Tibial artery (tissue), 4 donors: ENCODE data around the gene HENMT1.

Source experiments
- DNase-seq, 2 donors: peaks; one replicate each; pipeline ENCODE4 v3.0.0-alpha.2; 2019
- H3K27ac ChIP-seq, 2 donors: fragments of 200-600 bp; sonication (generic) in 1 of 2; 1 replicate in 1 of 2; 2 replicates in 1 of 2; pipeline ENCODE4 v1.5.1; 2018 to 2019; ENCODE audit warnings: mild to moderate bottlenecking in 1 of 2
- H3K27me3 ChIP-seq, 2 donors: fragments of 200-600 bp; sonication (generic) in 1 of 2; one replicate each; pipeline versions ENCODE4 v1.5.1 to v1.6.0; 2016 to 2019
- H3K36me3 ChIP-seq, 3 donors: fragments of 200-600 bp; sonication (generic) in 2 of 3; one replicate each; pipeline ENCODE4 v1.5.1; 2016 to 2019; ENCODE audit warnings: mild to moderate bottlenecking in 2 of 3
- H3K4me1 ChIP-seq, 4 donors: fragments of 200-600 bp; sonication (generic) in 2 of 4; 1 replicate in 3 of 4; 2 replicates in 1 of 4; pipeline ENCODE4 v1.5.1; 2016 to 2019
- H3K4me3 ChIP-seq, 2 donors: fragments of 200-600 bp; sonication (generic) in 1 of 2; 1 replicate in 1 of 2; 2 replicates in 1 of 2; pipeline ENCODE4 v1.5.1; 2018 to 2019; ENCODE audit warnings: mild to moderate bottlenecking in 2 of 2
- H3K9me3 ChIP-seq, 3 donors: fragments of 200-600 bp; sonication (generic) in 1 of 3; one replicate each; pipeline ENCODE4 v1.5.1; 2016 to 2019
- intact Hi-C: fragments of 100-400 bp; cut with DNase I; formaldehyde crosslinking; loops from one replicate; pipeline ENCODE4 v1.15.0; 2023; ENCODE audit warnings: low total_unique reads
- TF ChIP-seq, protein P1 (sequence below), 2 experiments: fragments of 200-600 bp in 1 of 2; fragments of 450-650 bp in 1 of 2; IDR thresholded peaks; one replicate each; pipeline ENCODE4 v1.5.1; 2017 to 2019; ENCODE audit warnings: antibody characterized with exemption in 2 of 2, mild to moderate bottlenecking in 1 of 2, moderate library complexity in 1 of 2

HENMT1 gene

DNA sequence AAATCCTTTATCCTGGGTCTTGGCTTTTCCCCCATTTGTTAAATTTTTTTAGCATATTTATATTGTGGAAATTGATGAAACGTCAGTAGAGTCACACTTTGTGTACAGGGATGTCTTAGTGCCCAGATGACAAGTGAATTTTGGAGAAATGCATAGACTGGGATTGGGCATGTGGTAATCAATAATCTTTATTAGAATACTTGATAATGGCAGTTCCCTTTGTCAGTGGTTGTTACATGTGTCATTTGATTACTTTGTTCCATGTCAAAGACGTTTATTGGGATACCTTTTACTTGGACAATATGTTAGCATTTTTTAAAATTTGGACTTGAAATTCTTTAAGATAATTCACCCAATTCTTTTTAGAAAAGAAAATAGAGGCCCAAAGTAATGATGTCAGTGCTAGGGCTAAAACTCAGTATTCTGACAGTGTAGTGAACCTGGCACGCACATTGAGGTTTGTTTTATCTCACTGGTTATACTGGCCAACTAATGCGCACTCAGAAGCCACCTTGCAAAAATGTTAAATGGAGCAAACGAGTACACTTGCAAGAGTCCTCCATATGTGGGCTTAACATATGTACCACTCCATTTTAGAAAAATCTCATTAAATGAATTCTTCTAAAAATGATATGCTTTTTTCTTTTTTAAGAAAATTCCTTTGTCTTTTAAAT, 40.4 kb upstream of the HENMT1 start:
- Histone ChIP-seq H3K36me3 (peaks cover 38 to 48% (median 43%) of the 10 kb centered on the region in 3 donors), H3K4me1 (peaks cover 0 to 17% (median 11%) of the 10 kb centered on the region in 4 donors), H3K27me3 (no peaks in the 10 kb centered on the region), H3K4me3 (no peak overlapping the region), H3K9me3 (no peaks in the 10 kb centered on the region), H3K27ac (no peak overlapping the region)
- intact Hi-C loops: no loop called here
- TF ChIP-seq, protein P1, sequence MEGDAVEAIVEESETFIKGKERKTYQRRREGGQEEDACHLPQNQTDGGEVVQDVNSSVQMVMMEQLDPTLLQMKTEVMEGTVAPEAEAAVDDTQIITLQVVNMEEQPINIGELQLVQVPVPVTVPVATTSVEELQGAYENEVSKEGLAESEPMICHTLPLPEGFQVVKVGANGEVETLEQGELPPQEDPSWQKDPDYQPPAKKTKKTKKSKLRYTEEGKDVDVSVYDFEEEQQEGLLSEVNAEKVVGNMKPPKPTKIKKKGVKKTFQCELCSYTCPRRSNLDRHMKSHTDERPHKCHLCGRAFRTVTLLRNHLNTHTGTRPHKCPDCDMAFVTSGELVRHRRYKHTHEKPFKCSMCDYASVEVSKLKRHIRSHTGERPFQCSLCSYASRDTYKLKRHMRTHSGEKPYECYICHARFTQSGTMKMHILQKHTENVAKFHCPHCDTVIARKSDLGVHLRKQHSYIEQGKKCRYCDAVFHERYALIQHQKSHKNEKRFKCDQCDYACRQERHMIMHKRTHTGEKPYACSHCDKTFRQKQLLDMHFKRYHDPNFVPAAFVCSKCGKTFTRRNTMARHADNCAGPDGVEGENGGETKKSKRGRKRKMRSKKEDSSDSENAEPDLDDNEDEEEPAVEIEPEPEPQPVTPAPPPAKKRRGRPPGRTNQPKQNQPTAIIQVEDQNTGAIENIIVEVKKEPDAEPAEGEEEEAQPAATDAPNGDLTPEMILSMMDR (IDR thresholded peaks at IDR 0.05): no peak
- DNase-seq: no peak

DNA sequence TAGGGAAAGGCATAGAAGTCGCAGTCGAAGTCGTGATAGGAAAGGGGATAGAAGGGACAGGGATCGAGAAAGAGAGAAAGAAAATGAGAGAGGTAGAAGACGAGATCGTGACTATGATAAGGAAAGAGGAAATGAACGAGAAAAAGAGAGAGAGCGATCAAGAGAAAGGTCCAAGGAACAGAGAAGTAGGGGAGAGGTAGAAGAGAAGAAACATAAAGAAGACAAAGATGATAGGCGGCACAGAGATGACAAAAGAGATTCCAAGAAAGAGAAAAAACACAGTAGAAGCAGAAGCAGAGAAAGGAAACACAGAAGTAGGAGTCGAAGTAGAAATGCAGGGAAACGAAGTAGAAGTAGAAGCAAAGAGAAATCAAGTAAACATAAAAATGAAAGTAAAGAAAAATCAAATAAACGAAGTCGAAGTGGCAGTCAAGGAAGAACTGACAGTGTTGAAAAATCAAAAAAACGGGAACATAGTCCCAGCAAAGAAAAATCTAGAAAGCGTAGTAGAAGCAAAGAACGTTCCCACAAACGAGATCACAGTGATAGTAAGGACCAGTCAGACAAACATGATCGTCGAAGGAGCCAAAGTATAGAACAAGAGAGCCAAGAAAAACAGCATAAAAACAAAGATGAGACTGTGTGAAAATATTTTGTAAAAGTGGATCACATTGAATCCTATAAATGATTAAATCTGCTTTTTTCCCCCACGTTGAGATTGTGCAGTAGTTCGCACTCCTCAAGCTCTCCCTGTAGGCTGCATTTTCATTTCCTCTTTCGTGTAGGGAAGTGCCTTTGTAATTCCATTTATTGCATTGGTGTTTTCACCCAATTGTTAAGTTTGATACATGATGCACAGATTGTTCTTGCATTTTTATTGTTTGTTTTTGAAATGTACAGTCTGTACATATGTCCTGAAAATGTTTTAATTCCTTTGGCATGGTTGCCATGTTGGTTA, 38.8 kb upstream of the HENMT1 start:
- no peak for DNase-seq
- no peaks in the 10 kb centered on the region for H3K27me3 ChIP-seq
- intact Hi-C loops: no loop called here
- TF ChIP-seq, protein P1 (IDR thresholded peaks at IDR 0.05): no peak
- H3K4me1 ChIP-seq: peaks cover 0 to 21% (median 10%) of the 10 kb centered on the region in 4 donors
- peaks cover 45 to 54% (median 48%) of the 10 kb centered on the region in 3 donors for H3K36me3 ChIP-seq
- no peak overlapping the region for H3K4me3 ChIP-seq
- H3K9me3 ChIP-seq: no peaks in the 10 kb centered on the region
- H3K27ac ChIP-seq: no peak overlapping the region

DNA sequence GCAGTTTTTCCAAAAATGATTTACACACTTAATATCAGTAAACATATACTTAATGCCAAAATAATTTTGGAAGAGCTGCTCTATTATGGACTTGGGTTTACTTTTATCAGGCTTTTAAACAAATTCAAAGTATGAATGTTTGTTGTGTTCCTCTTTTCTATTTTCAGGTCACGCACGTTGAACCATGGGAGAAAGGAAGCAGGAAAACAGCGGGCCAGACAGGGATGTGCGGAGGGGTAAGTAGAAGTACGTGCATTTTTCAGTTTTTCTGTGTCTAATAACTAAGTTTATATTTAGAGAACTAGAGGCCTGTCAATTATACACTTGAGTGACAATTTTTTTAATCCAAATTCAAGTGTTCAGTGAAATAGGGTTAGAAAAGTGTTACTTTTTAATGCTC, 34.6 kb upstream of the HENMT1 start:
- Histone ChIP-seq H3K9me3 (no peaks in the 10 kb centered on the region), H3K36me3 (peaks cover 43 to 47% (median 46%) of the 10 kb centered on the region in 3 donors), H3K4me1 (peaks cover 0 to 32% (median 16%) of the 10 kb centered on the region in 4 donors), H3K27me3 (no peaks in the 10 kb centered on the region), H3K27ac (no peak overlapping the region), H3K4me3 (no peak overlapping the region)
- no peak for DNase-seq
- intact Hi-C loops: no loop called here
- TF ChIP-seq, protein P1 (IDR thresholded peaks at IDR 0.05): no peak

DNA sequence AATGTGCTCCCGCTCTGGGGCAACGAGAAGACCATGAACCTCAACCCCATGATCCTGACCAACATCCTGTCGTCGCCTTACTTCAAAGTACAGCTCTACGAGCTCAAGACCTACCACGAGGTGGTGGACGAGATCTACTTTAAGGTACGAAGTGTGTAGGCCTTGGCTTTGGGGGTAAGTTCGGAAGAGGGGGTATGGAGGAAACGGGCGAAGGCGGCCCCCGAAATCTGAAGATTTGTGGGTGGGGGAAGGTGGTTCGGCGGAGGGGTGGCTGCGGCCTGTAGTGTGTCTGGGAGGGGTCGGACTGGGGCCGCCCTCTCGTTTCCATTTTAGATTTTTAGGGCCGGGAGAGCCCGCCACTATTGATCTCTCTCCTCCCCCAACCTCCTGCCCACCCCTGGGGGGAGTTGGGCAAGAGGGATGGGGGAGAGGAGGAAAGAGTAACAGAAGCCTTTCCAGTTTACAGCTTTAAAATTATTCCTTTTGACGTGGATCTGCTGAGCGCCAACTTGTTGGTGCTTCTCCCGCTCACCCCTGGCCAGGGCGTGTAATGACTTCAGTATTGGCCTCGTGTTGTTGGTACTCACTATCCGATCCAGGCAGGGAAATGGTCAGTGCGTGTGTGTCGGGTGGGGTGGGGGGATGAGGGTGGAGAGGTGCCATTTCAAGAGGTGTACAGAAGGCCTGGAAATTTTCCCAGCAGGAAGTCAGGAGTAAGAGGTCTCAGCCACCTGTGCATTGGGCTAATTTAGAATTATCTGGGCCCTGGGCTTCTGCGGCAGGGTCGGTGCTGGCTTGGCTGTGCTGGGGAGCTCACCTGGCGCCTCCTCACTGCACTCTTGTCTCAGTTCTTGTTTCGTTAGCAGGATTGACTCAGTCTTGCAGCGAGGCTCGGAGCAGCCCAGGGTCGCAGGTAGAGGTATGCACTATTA, 32.1 kb upstream of the HENMT1 start:
- Histone ChIP-seq H3K4me3 (peak overlapping the region; percentile 79 to 93), H3K36me3 (peaks cover 19 to 23% (median 21%) of the 10 kb centered on the region in 3 donors), H3K27ac (peak overlapping the region; percentile 92 to 98), H3K27me3 (no peaks in the 10 kb centered on the region), H3K4me1 (peaks cover 0 to 32% (median 16%) of the 10 kb centered on the region in 4 donors), H3K9me3 (no peaks in the 10 kb centered on the region)
- TF ChIP-seq, protein P1 (IDR thresholded peaks at IDR 0.05): peak in 1 of 2 experiments; percentile 12
- DNase-seq: peak; percentile 64 to 69
- intact Hi-C loops: loop anchor here (2.0 kb wide), 1 partner anchor 54 kb away; the partner anchor contains the start of gene STXBP3
